Measurements from ENCODE around the gene ANKRD53. TPM values are rescaled to one million over a fixed set of nuclear protein-coding genes. Genes with fewer than 3 reads are reported as not detected.

Gene ANKRD53
- total and polyA plus RNA-seq, 9 of the 15 experiments (the other 6 are each of a cell fraction or from before 2014, with no cell fraction given) = 0.18 TPM; not detected in 8

DNA sequence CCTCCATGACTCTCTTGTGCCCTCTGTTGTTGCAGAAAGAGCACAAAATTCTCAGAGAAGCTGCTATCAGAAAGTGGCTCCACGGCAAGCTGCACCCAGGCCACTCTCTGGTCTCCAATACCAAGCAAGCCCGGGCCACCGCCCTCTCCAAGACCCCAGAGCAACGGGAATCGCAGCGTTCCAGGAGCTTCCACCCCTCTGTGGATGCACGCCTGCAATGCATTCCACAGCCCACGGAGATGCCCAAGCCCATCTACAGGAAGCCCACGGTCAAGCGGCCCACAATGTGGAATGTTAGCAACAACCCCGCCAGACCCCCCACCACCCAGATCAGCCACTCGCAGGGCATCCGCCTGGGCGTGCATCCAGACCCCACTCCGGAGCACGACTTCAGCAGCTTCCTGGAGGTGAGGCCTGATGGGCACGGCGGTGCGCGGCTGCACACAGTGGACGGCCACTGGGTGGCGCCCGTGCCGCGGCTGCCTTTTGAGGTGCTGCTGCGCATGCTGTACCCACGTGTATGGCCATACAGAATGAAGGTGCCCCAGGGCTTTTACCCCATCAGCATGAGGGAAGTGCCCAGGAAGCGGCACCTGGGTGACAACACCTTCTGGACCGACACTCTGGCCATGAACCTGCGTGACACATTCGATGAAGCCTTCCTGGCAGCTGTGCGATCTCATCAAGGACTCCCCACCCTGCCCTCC is 6.3 kb downstream of the ANKRD53 start (continued):
- TF ChIP-seq PBX2 (CRISPR knock-in tag; IDR thresholded peaks at IDR 0.05; ENCODE audit: low read depth) (no peak), PBX2 (tag; conservative IDR thresholded peaks at IDR 0.05; ENCODE audit: low read depth) (no peak), TEAD4 (IDR thresholded peaks at IDR 0.05; ENCODE audit: low read length) (no peak), TEAD4 (CRISPR knock-in tag; IDR thresholded peaks at IDR 0.05; ENCODE audit: borderline replicate concordance) (no peak), ZBTB43 (CRISPR knock-in tag; IDR thresholded peaks at IDR 0.05) (no peak), FOXK1 (CRISPR knock-in tag; IDR thresholded peaks at IDR 0.05; ENCODE audit: borderline replicate concordance) (no peak), HNRNPH1 (optimal IDR thresholded peaks at IDR 0.05; ENCODE audit: low read depth, low read length) (no peak), MTA2 (IDR thresholded peaks at IDR 0.05; ENCODE audit: low read depth) (no peak), RAD21 (CRISPR knock-in tag; conservative IDR thresholded peaks at IDR 0.05 in 1 of 2, IDR thresholded peaks at IDR 0.05 in 1 of 2) (peak; percentile 23 to 57; a peak in 3 of 4 replicates), ZNF282 (CRISPR knock-in tag; IDR thresholded peaks at IDR 0.05) (no peak), SNIP1 (IDR thresholded peaks at IDR 0.05; ENCODE audit: low read depth) (no peak), ATF2 (CRISPR knock-in tag; IDR thresholded peaks at IDR 0.05) (no peak), PRMT5 (CRISPR knock-in tag; IDR thresholded peaks at IDR 0.05) (no peak), CREB3 (tag; conservative IDR thresholded peaks at IDR 0.05; ENCODE audit: low read depth) (no peak), HMG20A (CRISPR knock-in tag; conservative IDR thresholded peaks at IDR 0.05) (no peak), CHD2 (IDR thresholded peaks at IDR 0.05; ENCODE audit: low read depth, low read length) (no peak), ZNF24 (IDR thresholded peaks at IDR 0.05) (no peak), ZNF239 (CRISPR knock-in tag; IDR thresholded peaks at IDR 0.05) (no peak), SMARCA4 (IDR thresholded peaks at IDR 0.05) (no peak), OTX1 (CRISPR knock-in tag; IDR thresholded peaks at IDR 0.05) (no peak), ZNF830 (CRISPR knock-in tag; IDR thresholded peaks at IDR 0.05) (no peak), KDM4B (IDR thresholded peaks at IDR 0.05; ENCODE audit: borderline replicate concordance in 2 of 2, low read depth in 1 of 2) (no peak), CBX2 (IDR thresholded peaks at IDR 0.05; ENCODE audit: insufficient read depth, low read length, poor library complexity, severe bottlenecking) (no peak), BCL6 (CRISPR knock-in tag; IDR thresholded peaks at IDR 0.05) (no peak)

All from K562 (cell line).